Measurements from ENCODE around the gene ARHGEF12. TPM values are rescaled to one million over a fixed set of nuclear protein-coding genes. Genes with fewer than 3 reads are reported as not detected.

Gene ARHGEF12
- total RNA-seq, 4 donors from 2014 or later = 52.9 to 77.3 (median 61.4) TPM

- H3K9me3 ChIP-seq = no peaks in the 10 kb centered on the region
- no peak for DNase-seq
- no peak for TF ChIP-seq CTCF (IDR thresholded peaks at IDR 0.05 in 4 of 5, conservative IDR thresholded peaks at IDR 0.05 in 1 of 5)
- no peak for TF ChIP-seq POLR2A (IDR thresholded peaks at IDR 0.05)
- peaks cover 0 to 5% (median 3%) of the 10 kb centered on the region in 3 donors for H3K27me3 ChIP-seq
- intact Hi-C loops (cut with DNase I; ENCODE audit: low total_unique reads) (no loop called here), in situ Hi-C loops (cut with MboI; ENCODE audit: low sequenced_read_pairs in 4 of 4) (no loop called here)
- H3K4me3 ChIP-seq = no peak overlapping the region
- ATAC-seq = no peak
- no peaks in the 10 kb centered on the region for H3K36me3 ChIP-seq
- H3K27ac ChIP-seq = no peak overlapping the region
- no peaks in the 10 kb centered on the region for H3K4me1 ChIP-seq
These were observed 189.3 kb downstream of the ARHGEF12 start for GRCh38 chr11:120525261-120526171.

GRCh38 chr11:120526241-120526640 lies 190.0 kb downstream of the ARHGEF12 start:
- peaks cover 0 to 5% (median 3%) of the 10 kb centered on the region in 3 donors for H3K27me3 ChIP-seq

GRCh38 chr11:120527111-120527761 lies 191.0 kb downstream of the ARHGEF12 start:
- Histone ChIP-seq H3K4me3 (no peak overlapping the region), H3K4me1 (no peaks in the 10 kb centered on the region), H3K27ac (no peak overlapping the region), H3K36me3 (no peaks in the 10 kb centered on the region), H3K27me3 (peaks cover 0 to 5% (median 3%) of the 10 kb centered on the region in 3 donors), H3K9me3 (no peaks in the 10 kb centered on the region)
- intact Hi-C loops (cut with DNase I; ENCODE audit: low total_unique reads) = no loop called here
- no peak for ATAC-seq
- no peak for TF ChIP-seq POLR2A (IDR thresholded peaks at IDR 0.05)
- in situ Hi-C loops (cut with MboI; ENCODE audit: low sequenced_read_pairs in 4 of 4) = no loop called here
- no peak for DNase-seq

More at GRCh38 chr11:120526241-120526640, 190.0 kb downstream of the ARHGEF12 start:
- intact Hi-C loops (cut with DNase I; ENCODE audit: low total_unique reads) = no loop called here
- Histone ChIP-seq H3K9me3 (no peaks in the 10 kb centered on the region), H3K4me1 (no peaks in the 10 kb centered on the region), H3K27ac (no peak overlapping the region), H3K4me3 (no peak overlapping the region), H3K36me3 (no peaks in the 10 kb centered on the region)
- no peak for TF ChIP-seq CTCF (IDR thresholded peaks at IDR 0.05 in 4 of 5, conservative IDR thresholded peaks at IDR 0.05 in 1 of 5)
- no peak for TF ChIP-seq POLR2A (IDR thresholded peaks at IDR 0.05)
- DNase-seq (no peak), ATAC-seq (no peak)
- in situ Hi-C loops (cut with MboI; ENCODE audit: low sequenced_read_pairs in 4 of 4) = no loop called here

- Histone ChIP-seq H3K27ac (no peak overlapping the region), H3K4me1 (no peaks in the 10 kb centered on the region), H3K9me3 (no peaks in the 10 kb centered on the region), H3K4me3 (no peak overlapping the region), H3K36me3 (no peaks in the 10 kb centered on the region), H3K27me3 (peaks cover 0 to 8% (median 0%) of the 10 kb centered on the region in 3 donors)
- intact Hi-C loops (cut with DNase I; ENCODE audit: low total_unique reads) = no loop called here
- ATAC-seq = no peak
- no peak for DNase-seq
- TF ChIP-seq POLR2A (IDR thresholded peaks at IDR 0.05) = no peak
- in situ Hi-C loops (cut with MboI; ENCODE audit: low sequenced_read_pairs in 4 of 4) = no loop called here
These were observed 192.5 kb downstream of the ARHGEF12 start for GRCh38 chr11:120528749-120529148.

GRCh38 chr11:120529214-120529613 lies 193.0 kb downstream of the ARHGEF12 start:
- DNase-seq (no peak), ATAC-seq (no peak)
- no peaks in the 10 kb centered on the region for H3K4me1 ChIP-seq
- in situ Hi-C loops (cut with MboI; ENCODE audit: low sequenced_read_pairs in 4 of 4) (no loop called here), intact Hi-C loops (cut with DNase I; ENCODE audit: low total_unique reads) (no loop called here)
- TF ChIP-seq CTCF (IDR thresholded peaks at IDR 0.05 in 4 of 5, conservative IDR thresholded peaks at IDR 0.05 in 1 of 5) = no peak
- no peak for TF ChIP-seq POLR2A (IDR thresholded peaks at IDR 0.05)
- no peak overlapping the region for H3K4me3 ChIP-seq
- H3K36me3 ChIP-seq = no peaks in the 10 kb centered on the region
- no peaks in the 10 kb centered on the region for H3K9me3 ChIP-seq
- H3K27ac ChIP-seq = no peak overlapping the region
- H3K27me3 ChIP-seq = peaks cover 0 to 8% (median 0%) of the 10 kb centered on the region in 3 donors
